HG03460 (cell line): ENCODE results near the gene LDHAL6A.
"Not testable (repeated sequence)": the region's sequence is repeated elsewhere in the genome, so short reads cannot be mapped to it uniquely, and the experiment has no call there.

Experiments
- ATAC-seq: cut with Tn5 transposase; IDR thresholded peaks from one replicate; pipeline ENCODE4 v1.9.1; 2021; ENCODE audit not compliant: unreplicated experiment

Gene LDHAL6A

DNA sequence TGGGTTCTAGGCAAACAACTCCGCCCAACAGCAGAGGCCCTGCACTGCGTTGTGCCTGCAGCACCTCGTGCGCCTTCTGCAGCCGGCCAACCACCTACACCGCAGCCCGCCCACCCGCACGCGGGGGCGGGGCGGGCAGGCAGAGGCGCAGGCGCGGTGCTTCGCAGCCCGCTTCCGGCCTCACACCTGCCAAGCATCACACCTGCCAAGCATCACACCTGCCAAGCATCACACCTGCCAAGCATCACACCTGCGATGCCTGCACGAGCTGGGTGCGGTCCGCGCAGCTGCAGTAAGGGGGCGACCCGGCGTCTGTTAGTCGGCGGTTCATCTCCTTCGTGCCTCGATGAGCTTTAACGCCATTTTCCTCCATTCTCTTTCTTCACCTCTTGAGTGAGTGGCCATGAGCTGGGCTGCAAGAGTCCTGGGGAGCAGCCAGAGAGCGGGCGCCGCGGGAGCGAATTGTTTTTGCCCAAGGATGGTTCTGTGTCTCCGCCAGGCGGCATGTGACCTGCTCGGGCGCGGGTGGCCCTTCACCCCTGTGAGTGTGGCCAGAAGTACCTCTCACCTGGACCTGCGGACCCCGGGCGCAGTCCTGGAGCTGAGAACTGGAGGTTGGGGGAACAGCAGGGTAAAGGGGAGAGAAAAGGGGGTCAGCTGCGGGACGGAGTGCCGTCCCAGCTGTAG is at the start of gene LDHAL6A:
LDHAL6A (plus strand) TSS at position 171 of the 687 bp plus-strand sequence. CDS start 825 bp downstream, outside the sequence.
- no peak for ATAC-seq

DNA sequence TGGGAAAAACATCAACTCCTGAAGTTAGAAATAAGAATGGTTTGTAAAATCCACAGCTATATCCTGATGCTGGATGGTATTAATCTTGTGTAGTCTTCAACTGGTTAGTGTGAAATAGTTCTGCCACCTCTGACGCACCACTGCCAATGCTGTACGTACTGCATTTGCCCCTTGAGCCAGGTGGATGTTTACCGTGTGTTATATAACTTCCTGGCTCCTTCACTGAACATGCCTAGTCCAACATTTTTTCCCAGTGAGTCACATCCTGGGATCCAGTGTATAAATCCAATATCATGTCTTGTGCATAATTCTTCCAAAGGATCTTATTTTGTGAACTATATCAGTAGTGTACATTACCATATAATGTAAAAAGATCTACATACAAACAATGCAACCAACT is 48.3 kb upstream of the LDHAL6A start:
- not testable (repeated sequence) for ATAC-seq

DNA sequence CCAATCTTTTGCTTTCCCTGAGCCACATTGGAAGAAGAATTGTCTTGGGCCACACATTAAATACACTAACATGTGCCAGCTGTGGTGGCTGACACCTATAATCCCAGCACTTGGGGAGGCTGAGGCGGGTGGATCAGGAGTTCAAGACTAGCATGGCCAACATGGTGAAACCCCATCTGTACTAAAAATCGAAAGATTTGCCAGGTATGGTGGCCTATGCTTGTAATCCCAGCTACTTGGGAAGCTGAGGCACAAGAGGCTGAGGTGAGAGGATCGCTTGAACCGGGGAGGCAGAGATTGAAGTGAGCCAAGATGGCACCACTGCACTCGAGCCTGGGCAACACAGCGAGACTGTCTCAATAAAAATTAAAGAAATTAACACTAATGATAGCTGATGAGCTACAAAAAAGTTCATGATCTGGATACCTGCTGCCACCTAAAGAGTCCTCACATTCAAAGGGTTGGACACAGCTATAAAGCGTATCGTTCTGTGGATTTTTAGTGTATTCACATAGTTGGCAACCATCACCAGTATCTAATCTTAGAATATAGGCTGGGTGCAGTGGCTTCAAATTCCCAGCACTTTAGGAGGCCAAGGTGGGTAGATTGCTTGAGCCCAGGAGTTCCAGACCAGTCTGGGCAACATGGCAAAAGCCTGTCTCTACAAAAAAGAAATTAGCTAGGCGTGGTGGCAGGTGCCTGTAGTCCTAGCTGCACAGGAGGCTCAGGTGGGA is 46.9 kb upstream of the LDHAL6A start:
- no peak for ATAC-seq

DNA sequence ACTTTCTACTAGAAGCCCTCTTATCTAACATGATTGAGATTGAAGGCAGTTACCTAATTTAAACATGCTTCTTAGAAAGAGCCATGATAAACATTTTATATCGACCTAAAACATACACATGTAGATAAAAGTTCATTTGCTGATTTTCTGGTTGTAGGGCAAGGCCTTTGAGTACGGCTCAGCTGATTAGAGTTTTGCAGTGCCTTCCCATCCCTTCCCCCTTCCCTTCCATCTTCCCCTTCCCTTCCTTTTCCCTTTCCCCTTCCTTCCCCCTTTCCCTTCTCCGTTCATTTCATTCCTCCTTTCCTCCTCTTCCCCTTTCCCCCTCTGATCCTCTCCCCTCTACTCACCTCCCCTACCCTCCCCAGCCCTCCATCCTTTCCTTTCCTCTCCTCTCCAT is 39.2 kb upstream of the LDHAL6A start:
- no peak for ATAC-seq

DNA sequence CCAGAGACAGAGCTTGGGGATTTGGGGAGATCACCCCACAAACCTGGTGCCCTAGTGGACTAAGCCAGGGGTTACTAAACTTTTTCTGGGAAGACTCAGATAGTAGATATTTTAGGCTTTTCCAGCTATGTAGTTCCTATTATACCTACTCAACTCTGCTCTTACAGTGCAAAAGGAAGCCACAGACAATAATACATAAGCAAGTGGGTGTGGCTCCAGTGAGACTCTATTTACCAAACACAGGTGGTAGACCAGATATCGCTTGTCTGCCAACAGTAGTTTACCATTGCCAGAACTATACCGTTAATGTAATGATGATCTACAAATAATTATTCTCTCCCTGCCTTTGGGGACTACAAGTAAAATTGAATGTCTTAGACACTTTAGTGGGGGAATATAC is 36.6 kb upstream of the LDHAL6A start:
- ATAC-seq, result no peak

DNA sequence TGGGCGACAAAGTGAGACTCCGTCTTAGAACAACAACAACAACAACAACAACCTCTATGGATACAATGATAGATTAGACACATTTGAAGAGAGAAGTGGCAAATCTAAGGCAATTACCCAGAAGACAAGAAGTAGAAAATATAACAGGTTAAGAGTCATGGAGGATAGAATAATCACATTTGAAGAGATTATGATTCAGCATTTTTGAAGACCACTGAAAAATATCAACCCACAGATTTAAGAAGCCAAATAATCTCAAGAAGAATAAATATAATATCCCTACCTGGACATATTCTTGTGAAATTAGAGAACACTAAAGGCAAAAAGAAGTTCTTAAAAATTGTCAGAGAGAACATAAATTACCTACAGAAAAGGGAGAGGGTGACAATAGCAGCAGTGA is 35.6 kb upstream of the LDHAL6A start:
- ATAC-seq, result no peak

DNA sequence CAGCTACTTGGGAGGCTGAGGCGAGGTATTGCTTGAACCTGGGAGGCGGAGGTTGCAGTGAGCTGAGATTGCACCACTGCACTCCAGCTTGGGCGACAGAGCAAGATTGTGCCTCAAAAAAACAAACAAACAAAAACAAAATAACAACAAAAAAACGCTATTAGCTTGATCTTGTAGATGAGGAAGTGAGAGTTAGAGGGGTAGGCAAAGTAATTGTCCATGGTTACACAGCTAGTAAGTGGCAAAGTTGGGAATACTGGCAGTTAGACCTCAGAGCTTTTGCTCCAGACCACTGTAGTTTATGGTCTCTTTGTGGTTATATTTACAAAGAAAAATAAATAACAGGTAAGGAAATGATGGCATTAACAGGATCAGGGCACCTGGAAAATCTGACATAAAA is 28.4 kb upstream of the LDHAL6A start:
- no peak for ATAC-seq

DNA sequence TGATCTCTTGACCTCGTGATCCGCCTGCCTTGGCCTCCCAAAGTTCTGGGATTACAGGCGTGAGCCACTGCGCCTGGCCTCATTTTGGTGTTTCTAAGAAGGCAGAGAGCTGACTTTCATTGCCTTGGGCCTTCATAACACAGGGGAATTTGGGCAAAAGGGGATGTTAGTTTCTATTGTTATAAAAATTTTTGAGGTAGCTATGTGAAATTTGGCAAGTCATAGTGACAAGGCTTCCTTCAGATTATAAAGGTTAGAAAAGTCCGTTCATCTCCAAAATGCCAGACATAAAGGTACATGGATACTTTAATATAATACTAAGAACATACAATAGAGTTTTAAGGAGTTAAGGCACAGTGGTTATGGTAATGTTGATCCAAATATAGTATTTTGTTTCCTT is 26.3 kb upstream of the LDHAL6A start:
- no peak for ATAC-seq

DNA sequence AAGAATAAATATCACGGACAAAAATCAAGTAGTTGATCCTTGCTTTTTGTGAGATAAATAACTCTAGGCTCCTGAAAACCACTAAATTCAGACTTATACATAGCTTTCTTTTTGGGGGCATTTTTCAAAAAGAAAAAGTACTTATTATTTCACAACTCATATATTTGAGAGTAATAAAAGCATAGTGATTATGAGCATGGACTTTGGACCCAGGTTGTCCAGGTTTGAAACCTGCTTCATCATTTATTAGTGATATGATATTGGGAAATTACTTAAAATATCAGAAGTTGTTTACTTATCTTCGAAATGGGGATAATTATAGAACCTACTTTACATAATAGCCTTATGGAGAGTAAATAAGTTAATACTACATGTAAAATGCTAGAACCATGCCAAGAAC is 17.0 kb upstream of the LDHAL6A start:
- ATAC-seq, result no peak

DNA sequence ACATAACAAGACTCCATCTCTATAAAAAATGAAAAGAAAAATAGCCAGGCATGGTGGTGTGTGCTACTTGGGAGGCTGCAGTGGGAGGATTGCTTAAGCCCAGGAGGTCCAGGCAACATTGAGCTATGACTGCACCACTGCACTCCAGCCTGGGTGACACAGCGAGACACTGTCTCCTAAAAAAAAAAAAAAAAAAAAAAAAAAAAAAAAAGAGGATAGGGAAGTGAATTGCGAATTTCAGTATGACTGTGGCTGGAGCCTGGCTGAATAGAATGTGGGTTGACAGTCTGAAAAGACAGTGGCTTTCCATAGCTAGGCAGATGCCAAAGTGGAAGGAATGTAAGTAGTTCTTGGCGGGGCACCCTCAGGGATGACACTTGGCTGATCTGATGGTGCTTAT is 6.4 kb upstream of the LDHAL6A start:
- ATAC-seq, result no peak

DNA sequence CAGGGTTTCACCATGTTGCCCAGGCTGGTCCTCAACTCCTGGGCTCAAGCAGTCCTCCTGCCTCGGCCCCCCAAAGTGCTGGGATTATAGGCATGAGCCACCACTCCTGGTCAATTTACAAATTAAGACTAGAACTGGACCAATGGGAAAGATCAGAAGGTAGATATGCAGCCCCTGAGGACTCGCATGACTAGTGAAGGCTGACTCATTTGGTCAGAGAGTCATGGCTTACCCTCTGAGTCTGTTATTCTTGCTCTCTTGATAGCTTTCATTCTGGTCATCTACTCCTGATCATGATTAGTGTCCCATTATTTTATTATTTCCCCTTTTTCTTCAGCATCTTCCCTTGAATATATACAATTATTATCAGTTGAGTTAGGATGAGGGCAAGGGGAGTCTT is 2.7 kb upstream of the LDHAL6A start:
- no peak for ATAC-seq

DNA sequence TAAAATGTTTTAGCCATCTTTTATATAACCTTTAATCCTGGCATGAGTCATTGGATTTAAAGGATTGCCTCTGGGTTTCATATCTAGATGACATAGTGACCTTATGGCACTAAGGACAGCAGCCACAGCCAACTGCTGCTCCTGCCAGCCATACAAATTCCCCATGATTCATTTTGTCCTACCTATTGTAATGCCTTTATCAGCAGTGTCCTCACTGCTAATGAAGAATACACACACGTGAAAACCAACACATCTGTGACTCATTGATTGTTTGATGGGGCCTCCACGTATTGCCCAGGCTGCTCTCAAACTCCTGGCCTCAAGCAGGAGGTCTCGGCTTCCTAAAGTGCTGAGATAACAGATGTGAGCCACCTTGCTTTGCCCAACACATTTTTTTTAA is 1.8 kb downstream of the LDHAL6A start:
- ATAC-seq, result no peak

DNA sequence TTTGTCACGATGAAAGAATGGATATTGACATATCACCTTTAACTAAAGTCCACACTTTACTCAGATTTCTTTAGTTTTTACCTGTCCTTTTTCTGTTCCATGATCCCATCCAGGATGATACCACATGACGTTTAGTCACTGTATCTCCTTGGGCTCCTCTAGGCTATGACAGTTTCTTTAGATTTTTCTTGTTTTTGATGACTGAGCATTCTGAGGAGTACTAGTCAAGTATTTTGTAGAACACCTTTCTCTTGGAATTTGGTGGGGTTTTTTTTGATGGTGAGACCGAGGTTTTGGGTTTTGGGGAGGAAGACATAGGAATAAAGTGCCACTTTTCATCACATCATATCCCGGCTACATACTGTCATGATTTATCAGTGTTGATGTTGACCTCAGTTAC is 4.0 kb downstream of the LDHAL6A start:
- no peak for ATAC-seq

DNA sequence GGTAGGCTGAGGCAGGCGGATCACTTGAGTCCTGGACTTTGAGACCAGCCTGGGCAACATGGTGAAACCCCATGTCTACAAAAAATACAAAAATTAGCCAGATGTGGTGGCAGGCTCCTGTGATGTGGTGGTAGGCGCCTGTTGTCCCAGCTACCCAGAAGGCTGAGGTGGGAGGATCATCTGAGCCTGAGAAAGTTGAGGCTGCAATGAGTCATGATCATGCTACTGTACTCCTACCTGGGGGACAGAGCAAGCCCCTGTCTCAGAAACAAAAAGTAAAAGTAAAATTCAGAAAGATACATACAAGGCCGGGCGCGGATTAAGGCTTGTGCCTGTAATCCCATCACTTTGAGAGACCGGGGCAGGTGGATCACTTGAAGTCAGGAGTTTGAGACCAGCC is 6.3 kb downstream of the LDHAL6A start:
- no peak for ATAC-seq

DNA sequence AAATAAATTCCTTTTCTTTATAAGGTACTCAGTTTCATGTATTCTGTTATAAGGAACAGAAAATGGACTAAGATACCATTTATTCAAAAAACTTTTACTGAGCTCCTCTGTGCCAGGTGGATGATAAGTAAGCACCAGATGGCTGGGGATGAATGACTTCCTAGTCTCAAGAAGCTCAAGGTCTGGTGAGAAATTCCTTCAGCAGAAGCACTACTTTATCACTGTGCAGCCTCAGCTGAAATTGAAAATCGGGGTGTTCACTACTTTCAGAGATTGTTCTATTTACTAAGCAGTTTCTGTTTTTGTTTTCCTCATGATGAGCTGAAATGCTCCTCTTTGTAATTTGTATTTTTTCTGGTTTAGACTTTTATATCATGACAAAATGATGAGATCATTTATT is 7.8 kb downstream of the LDHAL6A start:
- no peak for ATAC-seq

DNA sequence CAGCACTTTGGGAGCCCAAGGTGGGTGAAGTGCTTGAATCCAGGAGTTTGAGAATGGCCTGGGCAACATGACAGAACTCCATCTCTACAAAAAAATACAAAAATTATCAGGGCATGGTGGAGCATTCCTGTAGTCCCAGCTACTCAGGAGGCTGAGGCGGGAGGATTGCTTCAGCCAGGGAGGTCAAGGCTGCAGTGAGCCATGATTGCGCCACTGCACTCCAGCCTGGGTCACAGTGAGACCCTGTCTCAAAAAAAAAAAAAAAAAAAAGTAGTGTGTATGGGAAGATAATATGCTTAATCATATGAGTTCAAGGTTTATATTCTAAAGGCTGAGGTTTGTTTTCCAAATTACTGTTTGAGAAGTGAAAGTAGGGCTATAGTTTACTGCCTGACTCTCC is 10.7 kb downstream of the LDHAL6A start:
- no peak for ATAC-seq

DNA sequence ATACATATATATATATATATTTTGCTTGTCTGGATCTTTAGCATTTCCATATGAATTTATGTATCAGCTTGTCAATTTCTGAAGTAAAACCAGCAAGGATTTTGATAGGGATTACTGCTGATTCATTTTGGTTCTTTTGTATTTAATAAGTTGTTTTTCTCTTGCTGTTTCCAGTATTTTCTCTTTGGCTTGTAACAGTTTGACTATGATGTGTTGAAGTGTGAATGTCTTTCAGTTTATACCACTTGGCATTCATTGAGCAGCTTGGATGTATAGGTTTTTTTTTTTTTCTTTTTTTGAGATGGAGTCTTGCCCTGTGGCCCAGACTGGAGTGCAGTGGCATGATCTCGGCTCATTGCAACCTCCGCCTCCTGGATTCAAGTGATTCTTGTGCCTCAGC is 12.4 kb downstream of the LDHAL6A start:
- no peak for ATAC-seq

DNA sequence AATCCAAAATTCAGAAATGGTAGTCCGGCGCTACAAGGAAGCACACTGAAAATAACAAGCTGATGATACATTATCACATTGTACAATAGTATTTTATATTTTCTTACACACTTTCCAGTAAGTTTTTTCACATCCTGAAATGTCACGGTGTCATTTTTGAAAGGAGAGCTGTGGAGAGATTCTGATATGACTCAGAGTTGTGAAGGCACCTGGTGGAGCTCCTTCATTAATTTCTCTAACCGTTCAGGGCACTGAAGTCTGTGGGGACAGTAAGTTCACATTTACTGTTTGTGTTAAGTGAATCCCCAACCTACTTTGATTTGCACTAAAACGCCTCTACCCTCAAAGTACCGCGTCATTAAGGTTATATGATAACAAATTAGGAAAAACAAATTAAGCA is 13.3 kb downstream of the LDHAL6A start:
- no peak for ATAC-seq

DNA sequence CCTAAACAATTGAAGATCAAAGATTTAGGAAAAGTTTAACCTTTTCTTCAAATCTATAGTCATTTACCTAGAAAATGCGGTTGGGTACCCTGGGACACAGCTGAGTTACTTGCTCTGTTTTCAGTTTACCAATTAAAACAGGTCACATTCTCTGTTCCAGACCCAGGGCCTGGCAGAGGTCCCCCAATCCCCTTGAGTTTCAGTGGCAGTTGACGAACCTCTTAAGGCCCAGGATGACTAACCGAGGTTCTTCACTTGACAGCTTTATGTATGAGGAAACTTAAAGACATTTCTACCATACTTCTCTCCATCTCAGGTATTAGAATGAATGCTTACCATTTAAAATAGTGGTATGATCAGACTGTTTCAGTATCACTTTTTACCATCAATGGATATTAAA is 16.3 kb downstream of the LDHAL6A start:
- ATAC-seq, result no peak

DNA sequence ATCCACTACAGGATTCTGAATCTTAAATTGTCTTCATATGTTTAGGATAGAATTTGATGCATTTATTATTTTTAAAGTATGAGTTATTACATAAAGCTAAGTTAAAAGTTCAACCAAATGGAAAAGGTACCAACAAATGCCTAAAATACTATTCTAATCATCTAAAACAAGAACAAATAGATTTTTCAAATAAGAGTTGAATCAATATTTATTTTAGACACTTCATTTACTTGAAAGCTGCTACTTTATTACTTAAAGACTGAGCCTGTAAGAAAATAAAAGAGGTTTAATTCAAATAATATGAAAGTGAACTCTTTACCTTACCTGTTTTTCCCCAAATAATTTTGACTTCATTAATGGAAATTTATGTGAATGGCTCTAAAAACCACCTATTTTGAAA is 16.9 kb downstream of the LDHAL6A start:
- no peak for ATAC-seq

DNA sequence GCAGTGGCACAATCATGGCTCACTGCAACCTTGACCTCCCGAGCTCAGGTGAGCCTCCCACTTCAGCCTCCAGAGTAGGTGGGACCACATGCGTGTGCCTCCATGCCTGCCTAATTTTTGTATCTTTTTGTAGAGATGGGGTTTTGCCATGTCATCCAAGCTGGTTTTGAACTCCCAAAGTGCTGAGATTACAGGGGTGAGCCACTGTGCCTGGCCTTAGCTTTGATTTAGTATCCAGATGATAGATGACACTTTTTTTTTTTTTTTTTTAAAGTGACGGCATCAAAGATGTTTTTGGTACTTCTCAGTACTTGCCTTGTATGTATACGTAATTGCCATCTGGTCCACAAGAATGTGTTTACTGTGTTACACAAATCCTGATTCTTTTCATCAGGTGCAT is 23.4 kb downstream of the LDHAL6A start:
- ATAC-seq, result no peak

DNA sequence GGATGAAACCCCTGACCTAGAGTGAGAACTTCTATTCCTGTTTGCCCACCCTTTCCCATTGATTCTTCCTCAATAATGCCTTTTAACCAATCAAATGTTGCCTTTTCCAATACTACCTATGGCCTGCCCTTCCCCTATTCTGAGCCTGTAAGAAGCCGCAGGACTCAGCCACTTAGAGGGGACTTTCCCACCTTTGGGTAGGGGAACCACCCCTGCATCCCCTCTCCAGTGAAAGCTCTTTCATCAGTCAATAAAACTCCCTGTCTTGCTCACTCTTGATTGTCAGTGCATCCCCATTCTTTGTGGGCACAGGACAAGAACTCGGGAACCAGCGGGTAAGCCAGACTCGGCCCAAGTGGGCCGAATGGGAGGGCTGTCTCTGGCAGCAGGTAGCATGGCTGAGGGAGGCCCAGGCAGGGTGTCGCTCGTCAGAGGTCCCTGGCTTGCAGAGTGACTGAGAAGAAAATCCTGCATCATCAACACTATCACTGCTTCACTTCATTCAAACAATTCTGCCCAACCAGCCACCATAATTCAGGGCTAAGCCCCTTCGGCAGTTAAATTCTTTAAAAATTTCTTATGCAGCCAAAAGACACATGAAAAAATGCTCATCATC is 30.4 kb downstream of the LDHAL6A start:
- ATAC-seq, result no peak
